CD14-positive monocyte (primary cell): ENCODE measurements around the gene RASSF7. TPM values are rescaled to one million over a fixed set of nuclear protein-coding genes. Genes with fewer than 3 reads are reported as not detected.

Experiments used
- DNase-seq, 3 donors: peaks; one replicate each; pipeline ENCODE4 v3.0.0-alpha.2; 2011 to 2022
- H2AFZ ChIP-seq: 2 replicates; pipeline ENCODE4 v1.6.0; 2012; ENCODE audit warnings: mild to moderate bottlenecking, low read depth, low read length, inconsistent platforms; ENCODE audit not compliant: insufficient read depth, poor library complexity, severe bottlenecking
- H3K27ac ChIP-seq, 2 donors: 1 replicate in 1 of 2; 2 replicates in 1 of 2; pipeline ENCODE4 v1.5.1; 2012 to 2013; ENCODE audit warnings: low read length in 2 of 2, control low read depth in 1 of 2, inconsistent platforms in 1 of 2, low read depth in 1 of 2, mild to moderate bottlenecking in 1 of 2
- H3K27me3 ChIP-seq, 2 donors: one replicate each; pipeline versions ENCODE4 v1.6.0 to v1.6.1; 2011 to 2013; ENCODE audit warnings: low read length in 2 of 2; ENCODE audit not compliant: control insufficient read depth in 2 of 2, insufficient read depth in 2 of 2
- H3K36me3 ChIP-seq, 2 donors: replicated peaks in 1 of 2; 1 replicate in 1 of 2; 2 replicates in 1 of 2; pipeline versions ENCODE4 v1.5.1 to v1.6.1; 2012 to 2013; ENCODE audit warnings: low read length in 2 of 2, control low read depth in 1 of 2, inconsistent platforms in 1 of 2, mild to moderate bottlenecking in 1 of 2; ENCODE audit not compliant: insufficient read depth in 2 of 2, control insufficient read depth in 1 of 2
- H3K4me1 ChIP-seq, 2 donors: 1 replicate in 1 of 2; 2 replicates in 1 of 2; pipeline versions ENCODE4 v1.5.1 to v1.6.1; 2012 to 2013; ENCODE audit warnings: low read length in 2 of 2, control low read depth in 1 of 2, inconsistent platforms in 1 of 2, mild to moderate bottlenecking in 1 of 2, moderate library complexity in 1 of 2; ENCODE audit not compliant: insufficient read depth in 2 of 2, control insufficient read depth in 1 of 2
- H3K4me2 ChIP-seq: replicated peaks from 2 replicates; pipeline ENCODE3; 2012; ENCODE audit warnings: low read length, moderate library complexity, mild to moderate bottlenecking; ENCODE audit not compliant: poor library complexity, severe bottlenecking; ENCODE audit errors: extremely low read depth
- H3K4me3 ChIP-seq, 3 experiments: fragments of 200-600 bp in 1 of 3; sonication (generic) in 1 of 3; replicated peaks in 1 of 3; 1 replicate in 2 of 3; 2 replicates in 1 of 3; pipeline ENCODE4 v1.5.1; 2011 to 2013; ENCODE audit warnings: low read length in 3 of 3, mild to moderate bottlenecking in 3 of 3, control low read depth in 2 of 3, low read depth in 2 of 3, inconsistent platforms in 1 of 3, moderate library complexity in 1 of 3
- H3K79me2 ChIP-seq: 2 replicates; pipeline ENCODE4 v1.6.0; 2012; ENCODE audit warnings: mild to moderate bottlenecking, control low read depth, inconsistent platforms, low read length, moderate library complexity; ENCODE audit not compliant: insufficient read depth
- H3K9ac ChIP-seq: 2 replicates; pipeline ENCODE4 v1.6.0; 2017; ENCODE audit warnings: low read length, mild to moderate bottlenecking; ENCODE audit not compliant: insufficient read depth, poor library complexity, severe bottlenecking
- H3K9me3 ChIP-seq, 2 donors: replicated peaks in 1 of 2; 1 replicate in 1 of 2; 2 replicates in 1 of 2; pipeline versions ENCODE4 v1.5.1 to v1.6.1; 2012 to 2013; ENCODE audit warnings: low read length in 2 of 2, control low read depth in 1 of 2; ENCODE audit not compliant: control insufficient read depth in 1 of 2, insufficient read depth in 1 of 2
- H4K20me1 ChIP-seq: 2 replicates; pipeline ENCODE4 v1.6.0; 2012; ENCODE audit warnings: mild to moderate bottlenecking, low read length, control low read depth, moderate library complexity; ENCODE audit not compliant: insufficient read depth
- H3K27ac Mint-ChIP-seq, 7 donors: one replicate each; pipeline ENCODE4 v1.8.0; 2020; ENCODE audit warnings: mild to moderate bottlenecking in 7 of 7, mixed read lengths in 7 of 7, moderate library complexity in 6 of 7, inconsistent platforms in 2 of 7
- H3K27me3 Mint-ChIP-seq, 3 donors: one replicate each; pipeline ENCODE4 v1.8.0; 2021 to 2022; ENCODE audit warnings: low read depth in 3 of 3, mild to moderate bottlenecking in 3 of 3, mixed read lengths in 3 of 3, moderate library complexity in 3 of 3, inconsistent platforms in 1 of 3
- H3K36me3 Mint-ChIP-seq, 2 donors: one replicate each; pipeline ENCODE4 v1.8.0; 2020; ENCODE audit warnings: mixed read lengths in 2 of 2, inconsistent platforms in 1 of 2, mild to moderate bottlenecking in 1 of 2
- H3K4me1 Mint-ChIP-seq: one replicate; pipeline ENCODE4 v1.8.0; 2020; ENCODE audit warnings: mild to moderate bottlenecking, mixed read lengths
- H3K4me3 Mint-ChIP-seq, 2 donors: one replicate each; pipeline ENCODE4 v1.8.0; 2020; ENCODE audit warnings: mild to moderate bottlenecking in 2 of 2, mixed read lengths in 2 of 2, moderate library complexity in 1 of 2
- H3K9me3 Mint-ChIP-seq, 7 donors: one replicate each; pipeline ENCODE4 v1.8.0; 2020 to 2022; ENCODE audit warnings: mixed read lengths in 7 of 7, mild to moderate bottlenecking in 6 of 7, moderate library complexity in 6 of 7, inconsistent platforms in 2 of 7
- WGBS: methylation state at CpG from one replicate; pipeline ENCODE4 v1.1.5; 2013; ENCODE audit warnings: missing lambda C conversion rate; ENCODE audit not compliant: insufficient coverage; 5-methylcytosine and 5-hydroxymethylcytosine counted together
- intact Hi-C, 2 donors: fragments of 100-400 bp; cut with micrococcal nuclease; formaldehyde crosslinking; loops; one replicate each; pipeline versions ENCODE4 v1.15.0 to v1.15.1; 2023
- polyA plus RNA-seq, 3 donors: library from polyadenylated mRNA; depleted of rRNA in 1 of 3; unstranded in 2 of 3; stranded (reverse) in 1 of 3; fragments of 300-500 nt in 2 of 3; fragments of >200 nt in 1 of 3; fragmentation: Illumina TruSeq in 2 of 3; gene quantifications; 1 replicate in 2 of 3; 2 replicates in 1 of 3; pipeline ENCODE4 v1.2.3, GENCODE V29; 2012 to 2021
- TF ChIP-seq, protein P1 (sequence below): fragments of 200-600 bp; IDR thresholded peaks from one replicate; pipeline ENCODE4 v1.8.0; 2022; ENCODE audit warnings: antibody characterized with exemption, mild to moderate bottlenecking

RASSF7 gene
- polyA plus RNA-seq, 3 donors, result 10.0 to 26.5 (median 12.4) TPM

DNA sequence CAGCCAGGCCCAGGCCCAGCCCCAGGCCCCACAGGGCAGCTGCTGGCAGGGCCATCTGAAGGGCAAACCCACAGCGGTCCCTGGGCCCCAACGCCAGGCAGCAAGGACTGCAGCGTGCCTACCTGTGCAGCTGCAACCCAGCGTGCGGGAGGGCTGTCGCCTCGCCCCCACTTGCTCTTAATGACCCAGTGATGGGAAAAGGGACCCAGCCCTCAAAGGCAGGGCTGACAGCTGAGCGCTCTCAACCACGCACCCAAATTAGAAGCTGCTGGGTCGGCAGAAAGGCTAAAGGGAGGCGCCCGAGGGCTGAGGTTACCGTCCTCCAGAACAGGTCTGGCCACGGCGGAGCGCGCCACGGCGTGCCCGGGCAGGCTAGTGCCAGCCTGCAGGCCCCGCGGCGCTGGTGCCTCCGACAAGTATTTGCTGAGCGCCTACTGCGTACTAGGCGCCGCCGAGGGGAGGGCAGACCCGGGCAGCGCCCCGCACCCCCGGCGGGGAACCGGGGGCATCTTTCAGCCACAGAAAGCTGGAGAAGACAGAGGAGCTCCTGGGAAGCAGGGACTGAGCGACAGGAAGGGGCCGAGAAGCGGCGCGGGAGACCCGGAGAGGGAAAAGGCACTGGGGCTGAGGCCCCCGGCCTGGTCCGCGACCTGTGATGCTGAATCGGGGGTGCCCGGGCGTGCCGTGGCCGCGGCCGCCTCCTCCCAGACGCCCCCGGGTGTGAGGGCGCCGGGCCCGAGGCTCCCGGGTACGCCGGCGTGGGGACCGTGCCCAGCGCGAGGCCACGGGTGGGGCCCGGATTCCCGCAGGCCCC, 26.2 kb upstream of the RASSF7 start:
- H3K4me2 ChIP-seq, result peak overlapping the region; percentile 93
- no peak overlapping the region for H3K27ac Mint-ChIP-seq
- H3K27me3 ChIP-seq, result peaks cover 0 to 27% of the 10 kb centered on the region in 2 donors
- TF ChIP-seq, protein P1, sequence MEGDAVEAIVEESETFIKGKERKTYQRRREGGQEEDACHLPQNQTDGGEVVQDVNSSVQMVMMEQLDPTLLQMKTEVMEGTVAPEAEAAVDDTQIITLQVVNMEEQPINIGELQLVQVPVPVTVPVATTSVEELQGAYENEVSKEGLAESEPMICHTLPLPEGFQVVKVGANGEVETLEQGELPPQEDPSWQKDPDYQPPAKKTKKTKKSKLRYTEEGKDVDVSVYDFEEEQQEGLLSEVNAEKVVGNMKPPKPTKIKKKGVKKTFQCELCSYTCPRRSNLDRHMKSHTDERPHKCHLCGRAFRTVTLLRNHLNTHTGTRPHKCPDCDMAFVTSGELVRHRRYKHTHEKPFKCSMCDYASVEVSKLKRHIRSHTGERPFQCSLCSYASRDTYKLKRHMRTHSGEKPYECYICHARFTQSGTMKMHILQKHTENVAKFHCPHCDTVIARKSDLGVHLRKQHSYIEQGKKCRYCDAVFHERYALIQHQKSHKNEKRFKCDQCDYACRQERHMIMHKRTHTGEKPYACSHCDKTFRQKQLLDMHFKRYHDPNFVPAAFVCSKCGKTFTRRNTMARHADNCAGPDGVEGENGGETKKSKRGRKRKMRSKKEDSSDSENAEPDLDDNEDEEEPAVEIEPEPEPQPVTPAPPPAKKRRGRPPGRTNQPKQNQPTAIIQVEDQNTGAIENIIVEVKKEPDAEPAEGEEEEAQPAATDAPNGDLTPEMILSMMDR, result no peak
- intact Hi-C loops, result no loop called here
- no peak overlapping the region for H3K27ac ChIP-seq
- 15% methylated on average over 63 of the region's 66 CpGs for WGBS
- H3K27me3 Mint-ChIP-seq, result peaks cover 15 to 35% (median 20%) of the 10 kb centered on the region in 3 donors
- peak overlapping the region; percentile 54 for H3K9ac ChIP-seq
- peaks cover 26% of the 10 kb centered on the region for H4K20me1 ChIP-seq
- H3K79me2 ChIP-seq, result peaks cover 12% of the 10 kb centered on the region
- H3K4me3 Mint-ChIP-seq, result peak overlapping the region; percentile 70 to 72
- DNase-seq, result no peak
- peak overlapping the region; percentile 55 to 84 (median 62) for H3K4me3 ChIP-seq
- no peaks in the 10 kb centered on the region for H3K9me3 ChIP-seq
- peaks cover 0 to 4% (median 0%) of the 10 kb centered on the region in 7 donors for H3K9me3 Mint-ChIP-seq
- peak overlapping the region; percentile 65 for H2AFZ ChIP-seq
- peaks cover 20 to 23% of the 10 kb centered on the region in 2 donors for H3K36me3 ChIP-seq
- H3K36me3 Mint-ChIP-seq, result peaks cover 15% of the 10 kb centered on the region in 2 donors
- peaks cover 11% of the 10 kb centered on the region for H3K4me1 Mint-ChIP-seq
- H3K4me1 ChIP-seq, result peaks cover 33 to 37% of the 10 kb centered on the region in 2 donors

GRCh38 chr11:535210-535518, 25.6 kb upstream of the RASSF7 start:
- no peak for DNase-seq
- H4K20me1 ChIP-seq, result peaks cover 26% of the 10 kb centered on the region
- TF ChIP-seq, protein P1, result no peak
- H3K4me1 ChIP-seq, result peaks cover 33 to 37% of the 10 kb centered on the region in 2 donors
- peak overlapping the region in 2 of 3 experiments; percentile 62 to 84 for H3K4me3 ChIP-seq
- peaks cover 0 to 27% of the 10 kb centered on the region in 2 donors for H3K27me3 ChIP-seq
- peaks cover 20 to 23% of the 10 kb centered on the region in 2 donors for H3K36me3 ChIP-seq
- peaks cover 11% of the 10 kb centered on the region for H3K4me1 Mint-ChIP-seq
- peak overlapping the region; percentile 93 for H3K4me2 ChIP-seq
- peaks cover 15 to 38% (median 20%) of the 10 kb centered on the region in 3 donors for H3K27me3 Mint-ChIP-seq
- no peak overlapping the region for H3K27ac ChIP-seq
- under 1% methylated on average over 36 of the region's 56 CpGs for WGBS
- peaks cover 12% of the 10 kb centered on the region for H3K79me2 ChIP-seq
- intact Hi-C loops, result no loop called here
- peaks cover 0 to 4% (median 0%) of the 10 kb centered on the region in 7 donors for H3K9me3 Mint-ChIP-seq
- H3K9ac ChIP-seq, result peak overlapping the region; percentile 54
- H3K27ac Mint-ChIP-seq, result no peak overlapping the region
- no peak overlapping the region for H2AFZ ChIP-seq
- peaks cover 15% of the 10 kb centered on the region in 2 donors for H3K36me3 Mint-ChIP-seq
- H3K9me3 ChIP-seq, result no peaks in the 10 kb centered on the region
- no peak overlapping the region for H3K4me3 Mint-ChIP-seq
